ENCODE measurements around the gene C9. TPM values are rescaled to one million over a fixed set of nuclear protein-coding genes. Genes with fewer than 3 reads are reported as not detected.

Gene C9
- polyA plus RNA-seq, 1 donor from 2014 or later, result not detected

DNA sequence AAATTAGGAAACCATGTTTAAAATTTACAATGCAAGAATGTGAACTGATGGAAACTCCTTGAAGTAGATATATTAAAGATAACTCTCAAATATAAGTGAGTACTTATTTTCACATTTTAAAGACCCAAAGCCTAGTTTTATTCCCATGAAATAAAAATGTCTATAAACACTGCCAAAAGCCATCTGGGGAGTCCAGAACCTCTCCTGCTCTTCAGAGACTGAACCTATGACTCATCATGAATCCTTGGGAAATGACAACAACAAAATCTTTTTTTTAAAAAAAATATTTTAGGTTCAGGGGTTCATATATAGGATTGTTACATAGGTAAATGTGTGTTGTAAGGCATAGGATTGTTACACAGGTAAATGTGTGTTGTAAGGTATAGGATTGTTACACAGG is 111.1 kb downstream of the C9 start:
- H3K4me2 ChIP-seq (ENCODE audit: low read length), result no peak overlapping the region
- no peak overlapping the region for H3K4me3 ChIP-seq (ENCODE audit: low read length)
- TF ChIP-seq RAD21 (conservative IDR thresholded peaks at IDR 0.05) (no peak), TAF1 (IDR thresholded peaks at IDR 0.05; ENCODE audit: low read depth) (no peak), POLR2AphosphoS5 (IDR thresholded peaks at IDR 0.05) (no peak), EZH2 (IDR thresholded peaks at IDR 0.05; ENCODE audit: borderline replicate concordance, insufficient read depth, low read length, poor library complexity, severe bottlenecking) (no peak)
- TF ChIP-seq, protein P1, sequence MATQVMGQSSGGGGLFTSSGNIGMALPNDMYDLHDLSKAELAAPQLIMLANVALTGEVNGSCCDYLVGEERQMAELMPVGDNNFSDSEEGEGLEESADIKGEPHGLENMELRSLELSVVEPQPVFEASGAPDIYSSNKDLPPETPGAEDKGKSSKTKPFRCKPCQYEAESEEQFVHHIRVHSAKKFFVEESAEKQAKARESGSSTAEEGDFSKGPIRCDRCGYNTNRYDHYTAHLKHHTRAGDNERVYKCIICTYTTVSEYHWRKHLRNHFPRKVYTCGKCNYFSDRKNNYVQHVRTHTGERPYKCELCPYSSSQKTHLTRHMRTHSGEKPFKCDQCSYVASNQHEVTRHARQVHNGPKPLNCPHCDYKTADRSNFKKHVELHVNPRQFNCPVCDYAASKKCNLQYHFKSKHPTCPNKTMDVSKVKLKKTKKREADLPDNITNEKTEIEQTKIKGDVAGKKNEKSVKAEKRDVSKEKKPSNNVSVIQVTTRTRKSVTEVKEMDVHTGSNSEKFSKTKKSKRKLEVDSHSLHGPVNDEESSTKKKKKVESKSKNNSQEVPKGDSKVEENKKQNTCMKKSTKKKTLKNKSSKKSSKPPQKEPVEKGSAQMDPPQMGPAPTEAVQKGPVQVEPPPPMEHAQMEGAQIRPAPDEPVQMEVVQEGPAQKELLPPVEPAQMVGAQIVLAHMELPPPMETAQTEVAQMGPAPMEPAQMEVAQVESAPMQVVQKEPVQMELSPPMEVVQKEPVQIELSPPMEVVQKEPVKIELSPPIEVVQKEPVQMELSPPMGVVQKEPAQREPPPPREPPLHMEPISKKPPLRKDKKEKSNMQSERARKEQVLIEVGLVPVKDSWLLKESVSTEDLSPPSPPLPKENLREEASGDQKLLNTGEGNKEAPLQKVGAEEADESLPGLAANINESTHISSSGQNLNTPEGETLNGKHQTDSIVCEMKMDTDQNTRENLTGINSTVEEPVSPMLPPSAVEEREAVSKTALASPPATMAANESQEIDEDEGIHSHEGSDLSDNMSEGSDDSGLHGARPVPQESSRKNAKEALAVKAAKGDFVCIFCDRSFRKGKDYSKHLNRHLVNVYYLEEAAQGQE (IDR thresholded peaks at IDR 0.05; ENCODE audit: borderline replicate concordance), result no peak
- no peaks in the 10 kb centered on the region for H3K9me2 ChIP-seq (ENCODE audit: insufficient read depth, low read length)
- H3K79me2 ChIP-seq (replicated peaks; ENCODE audit: insufficient read depth, low read length), result no peaks in the 10 kb centered on the region
- H3K27me3 ChIP-seq (ENCODE audit: insufficient read depth, low read depth, low read length), result no peaks in the 10 kb centered on the region
- H3K27ac ChIP-seq (ENCODE audit: low read length), result no peak overlapping the region
- H3K9ac ChIP-seq (ENCODE audit: low read length), result no peak overlapping the region
- H4K20me1 ChIP-seq (ENCODE audit: insufficient read depth), result no peaks in the 10 kb centered on the region
- no peak overlapping the region for H2AFZ ChIP-seq (ENCODE audit: low read depth, low read length)
- no peaks in the 10 kb centered on the region for H3F3A ChIP-seq (ENCODE audit: insufficient read depth, low read length, poor library complexity, severe bottlenecking)
- H3K36me3 ChIP-seq (ENCODE audit: insufficient read depth, low read length), result no peaks in the 10 kb centered on the region
- H3K9me3 ChIP-seq (ENCODE audit: low read length), result no peaks in the 10 kb centered on the region

DNA sequence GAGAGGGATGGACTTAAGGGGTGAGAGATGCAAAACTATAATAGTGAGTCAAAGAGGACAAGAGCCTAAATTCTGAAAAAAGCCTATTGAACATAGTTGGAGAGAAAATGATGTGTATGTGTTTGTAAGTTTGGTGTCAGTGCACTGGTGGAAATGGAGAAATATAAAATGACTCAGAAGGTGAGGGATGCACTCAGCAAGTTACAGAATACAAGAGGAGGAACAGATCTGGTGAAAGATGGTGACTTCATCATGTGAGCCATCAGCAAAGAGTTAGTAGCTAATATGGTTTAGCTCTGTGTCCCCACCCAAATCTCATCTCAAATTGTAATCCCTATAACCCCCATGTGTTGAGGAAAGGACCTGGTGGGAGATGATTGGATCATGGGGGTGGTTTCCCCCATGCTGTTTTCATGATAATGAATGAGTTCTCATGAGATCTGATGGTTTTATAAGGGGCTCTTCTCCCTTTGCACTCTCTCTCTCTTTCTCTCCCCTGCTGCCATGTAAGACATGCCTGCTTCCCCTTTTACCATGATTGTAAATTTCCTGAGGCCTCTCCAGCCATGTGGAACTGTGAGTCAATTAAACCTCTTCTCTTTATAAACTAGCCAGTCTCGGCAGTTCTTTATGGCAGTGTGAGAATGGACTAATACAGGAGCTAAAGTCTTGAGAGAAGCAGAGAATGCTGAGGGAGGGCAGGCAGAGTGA is 114.6 kb downstream of the C9 start:
- no peaks in the 10 kb centered on the region for H3K36me3 ChIP-seq (ENCODE audit: insufficient read depth, low read length)
- H4K20me1 ChIP-seq (ENCODE audit: insufficient read depth), result no peaks in the 10 kb centered on the region
- H3K9me3 ChIP-seq (ENCODE audit: low read length), result no peaks in the 10 kb centered on the region
- H3K4me3 ChIP-seq (ENCODE audit: low read length), result no peak overlapping the region
- H3K9me2 ChIP-seq (ENCODE audit: insufficient read depth, low read length), result no peaks in the 10 kb centered on the region
- no peaks in the 10 kb centered on the region for H3K79me2 ChIP-seq (replicated peaks; ENCODE audit: insufficient read depth, low read length)
- no peak overlapping the region for H2AFZ ChIP-seq (ENCODE audit: low read depth, low read length)
- H3K9ac ChIP-seq (ENCODE audit: low read length), result no peak overlapping the region
- no peak for TF ChIP-seq SMC3 (conservative IDR thresholded peaks at IDR 0.05; ENCODE audit: poor library complexity)
- TF ChIP-seq, protein P2, sequence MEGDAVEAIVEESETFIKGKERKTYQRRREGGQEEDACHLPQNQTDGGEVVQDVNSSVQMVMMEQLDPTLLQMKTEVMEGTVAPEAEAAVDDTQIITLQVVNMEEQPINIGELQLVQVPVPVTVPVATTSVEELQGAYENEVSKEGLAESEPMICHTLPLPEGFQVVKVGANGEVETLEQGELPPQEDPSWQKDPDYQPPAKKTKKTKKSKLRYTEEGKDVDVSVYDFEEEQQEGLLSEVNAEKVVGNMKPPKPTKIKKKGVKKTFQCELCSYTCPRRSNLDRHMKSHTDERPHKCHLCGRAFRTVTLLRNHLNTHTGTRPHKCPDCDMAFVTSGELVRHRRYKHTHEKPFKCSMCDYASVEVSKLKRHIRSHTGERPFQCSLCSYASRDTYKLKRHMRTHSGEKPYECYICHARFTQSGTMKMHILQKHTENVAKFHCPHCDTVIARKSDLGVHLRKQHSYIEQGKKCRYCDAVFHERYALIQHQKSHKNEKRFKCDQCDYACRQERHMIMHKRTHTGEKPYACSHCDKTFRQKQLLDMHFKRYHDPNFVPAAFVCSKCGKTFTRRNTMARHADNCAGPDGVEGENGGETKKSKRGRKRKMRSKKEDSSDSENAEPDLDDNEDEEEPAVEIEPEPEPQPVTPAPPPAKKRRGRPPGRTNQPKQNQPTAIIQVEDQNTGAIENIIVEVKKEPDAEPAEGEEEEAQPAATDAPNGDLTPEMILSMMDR (IDR thresholded peaks at IDR 0.05; ENCODE audit: poor library complexity, severe bottlenecking), result no peak
- no peak for TF ChIP-seq POLR2AphosphoS5 (IDR thresholded peaks at IDR 0.05)
- no peak for TF ChIP-seq MXI1 (conservative IDR thresholded peaks at IDR 0.05; ENCODE audit: poor library complexity, severe bottlenecking)
- no peak for TF ChIP-seq EZH2 (IDR thresholded peaks at IDR 0.05; ENCODE audit: borderline replicate concordance, insufficient read depth, low read length, poor library complexity, severe bottlenecking)
- TF ChIP-seq, protein P1 (IDR thresholded peaks at IDR 0.05; ENCODE audit: borderline replicate concordance), result no peak
- no peaks in the 10 kb centered on the region for H3F3A ChIP-seq (ENCODE audit: insufficient read depth, low read length, poor library complexity, severe bottlenecking)
- no peak overlapping the region for H3K4me2 ChIP-seq (ENCODE audit: low read length)
- no peaks in the 10 kb centered on the region for H3K27me3 ChIP-seq (ENCODE audit: insufficient read depth, low read depth, low read length)
- no peak overlapping the region for H3K27ac ChIP-seq (ENCODE audit: low read length)

All from neural cell (in vitro differentiated cells).